HUES48 (cell line): ENCODE data around the gene FUZ.

ENCODE experiments used
- H3K27ac ChIP-seq: one replicate; pipeline ENCODE4 v1.7.0; 2013; ENCODE audit warnings: low read depth, low read length, inconsistent platforms
- H3K27me3 ChIP-seq: 2 replicates; pipeline ENCODE4 v1.6.1; 2013; ENCODE audit warnings: mild to moderate bottlenecking, low read length; ENCODE audit not compliant: control insufficient read depth, insufficient read depth
- H3K36me3 ChIP-seq: 2 replicates; pipeline ENCODE4 v1.6.1; 2013; ENCODE audit warnings: low read length; ENCODE audit not compliant: control insufficient read depth, insufficient read depth
- H3K4me1 ChIP-seq: 2 replicates; pipeline ENCODE4 v1.6.1; 2013; ENCODE audit warnings: mild to moderate bottlenecking, low read length; ENCODE audit not compliant: control insufficient read depth, insufficient read depth
- H3K4me3 ChIP-seq: 2 replicates; pipeline ENCODE4 v1.5.1; 2013; ENCODE audit warnings: mild to moderate bottlenecking, low read depth, low read length
- H3K9ac ChIP-seq: 2 replicates; pipeline ENCODE4 v1.6.1; 2013; ENCODE audit warnings: mild to moderate bottlenecking, low read depth, low read length, moderate library complexity
- H3K9me3 ChIP-seq: 2 replicates; pipeline ENCODE4 v1.6.1; 2013; ENCODE audit warnings: low read length; ENCODE audit not compliant: control insufficient read depth, insufficient read depth

The FUZ gene

GRCh38 chr19:49773663-49774350 is 39.3 kb downstream of the FUZ start:
- H3K9me3 ChIP-seq: no peaks in the 10 kb centered on the region
- no peak overlapping the region for H3K9ac ChIP-seq
- H3K36me3 ChIP-seq: no peaks in the 10 kb centered on the region
- H3K4me3 ChIP-seq: no peak overlapping the region
- no peaks in the 10 kb centered on the region for H3K4me1 ChIP-seq
- no peaks in the 10 kb centered on the region for H3K27me3 ChIP-seq
- no peak overlapping the region for H3K27ac ChIP-seq

GRCh38 chr19:49772850-49773432 is 40.2 kb downstream of the FUZ start:
- H3K4me3 ChIP-seq: no peak overlapping the region
- H3K27ac ChIP-seq: no peak overlapping the region
- peaks cover 3% of the 10 kb centered on the region; the same call in 1 of the 2 replicates for H3K4me1 ChIP-seq
- no peak overlapping the region for H3K9ac ChIP-seq
- H3K36me3 ChIP-seq: no peaks in the 10 kb centered on the region
- no peaks in the 10 kb centered on the region for H3K9me3 ChIP-seq
- H3K27me3 ChIP-seq: no peaks in the 10 kb centered on the region

- Histone ChIP-seq H3K9me3 (no peaks in the 10 kb centered on the region), H3K9ac (no peak overlapping the region), H3K36me3 (no peaks in the 10 kb centered on the region)
Measured at GRCh38 chr19:49771674-49772139, 41.4 kb downstream of the FUZ start.

GRCh38 chr19:49770529-49770928 is 42.6 kb downstream of the FUZ start:
- Histone ChIP-seq H3K27me3 (no peaks in the 10 kb centered on the region), H3K27ac (no peak overlapping the region), H3K4me1 (peaks cover 12% of the 10 kb centered on the region; the same call in 1 of the 2 replicates), H3K9ac (no peak overlapping the region), H3K36me3 (no peaks in the 10 kb centered on the region), H3K9me3 (no peaks in the 10 kb centered on the region), H3K4me3 (no peak overlapping the region)

More at GRCh38 chr19:49771674-49772139, 41.4 kb downstream of the FUZ start:
- H3K27ac ChIP-seq: no peak overlapping the region
- H3K4me3 ChIP-seq: no peak overlapping the region
- peaks cover 8% of the 10 kb centered on the region; the same call in 1 of the 2 replicates for H3K4me1 ChIP-seq
- H3K27me3 ChIP-seq: no peaks in the 10 kb centered on the region

- H3K27ac ChIP-seq: peak overlapping the region; percentile 9
- peak overlapping the region; percentile 89 for H3K4me3 ChIP-seq
- no peak overlapping the region for H3K9ac ChIP-seq
- H3K4me1 ChIP-seq: peaks cover 12% of the 10 kb centered on the region; the same call in 1 of the 2 replicates
- no peaks in the 10 kb centered on the region for H3K9me3 ChIP-seq
- no peaks in the 10 kb centered on the region for H3K36me3 ChIP-seq
- H3K27me3 ChIP-seq: no peaks in the 10 kb centered on the region
Measured at GRCh38 chr19:49767967-49768581, 45.0 kb downstream of the FUZ start.

GRCh38 chr19:49767381-49767780 is 45.7 kb downstream of the FUZ start:
- Histone ChIP-seq H3K4me1 (peaks cover 12% of the 10 kb centered on the region; the same call in 1 of the 2 replicates), H3K9me3 (no peaks in the 10 kb centered on the region), H3K36me3 (no peaks in the 10 kb centered on the region), H3K4me3 (peak overlapping the region; percentile 89), H3K27ac (peak overlapping the region; percentile 77), H3K9ac (peak overlapping the region; percentile 37; the same call in 1 of the 2 replicates), H3K27me3 (no peaks in the 10 kb centered on the region)

GRCh38 chr19:49766930-49767299 is 46.2 kb downstream of the FUZ start, which contains the start of gene AP2A1:
TSS of gene AP2A1 (plus strand) at chr19:49767001. CDS start at chr19:49767134, 133 bp downstream.
- H3K4me1 ChIP-seq: peaks cover 12% of the 10 kb centered on the region; the same call in 1 of the 2 replicates
- peak within 1 kb of the TSS; percentile 89 for H3K4me3 ChIP-seq
- H3K36me3 ChIP-seq: no peaks in the 10 kb centered on the region
- no peaks in the 10 kb centered on the region for H3K9me3 ChIP-seq
- no peaks in the 10 kb centered on the region for H3K27me3 ChIP-seq
- peak within 1 kb of the TSS; percentile 92 for H3K9ac ChIP-seq
- H3K27ac ChIP-seq: peak within 1 kb of the TSS; percentile 98

GRCh38 chr19:49766007-49766929 is 46.8 kb downstream of the FUZ start:
- Histone ChIP-seq H3K27ac (peak overlapping the region; percentile 98), H3K36me3 (no peaks in the 10 kb centered on the region), H3K27me3 (no peaks in the 10 kb centered on the region), H3K9me3 (no peaks in the 10 kb centered on the region), H3K4me3 (peak overlapping the region; percentile 60), H3K4me1 (peaks cover 16% of the 10 kb centered on the region; the same call in 1 of the 2 replicates), H3K9ac (peak overlapping the region; percentile 92)

GRCh38 chr19:49764341-49764740 is 48.8 kb downstream of the FUZ start:
- Histone ChIP-seq H3K4me3 (no peak overlapping the region), H3K4me1 (peaks cover 16% of the 10 kb centered on the region; the same call in 1 of the 2 replicates), H3K36me3 (no peaks in the 10 kb centered on the region), H3K27me3 (no peaks in the 10 kb centered on the region), H3K9me3 (no peaks in the 10 kb centered on the region), H3K27ac (no peak overlapping the region), H3K9ac (no peak overlapping the region)

- no peak within 1 kb of the TSS for H3K4me3 ChIP-seq
- H3K9ac ChIP-seq: no peak within 1 kb of the TSS
- no peaks in the 10 kb centered on the region for H3K27me3 ChIP-seq
- H3K36me3 ChIP-seq: no peaks in the 10 kb centered on the region
- peaks cover 16% of the 10 kb centered on the region; the same call in 1 of the 2 replicates for H3K4me1 ChIP-seq
- no peaks in the 10 kb centered on the region for H3K9me3 ChIP-seq
- no peak within 1 kb of the TSS for H3K27ac ChIP-seq
Measured at GRCh38 chr19:49763230-49763629, 49.9 kb downstream of the FUZ start, which contains the start of gene TSKS. TSS of gene TSKS (minus strand) at chr19:49763306. CDS start at chr19:49763247, 59 bp downstream.
